Measurements from ENCODE around the gene FNDC4.
A peak's percentile ranks its signal among the peaks of the same experiment; 100 is the strongest.

FNDC4 gene

GRCh38 chr2:27493948-27494283, 1.1 kb downstream of the FNDC4 start:
- DNase-seq (ENCODE audit: low spot score): no peak

- DNase-seq (ENCODE audit: low spot score): no peak
Measured at GRCh38 chr2:27492557-27492956, 2.4 kb downstream of the FNDC4 start.

GRCh38 chr2:27489498-27490397, 5.3 kb downstream of the FNDC4 start, which contains the start of gene IFT172:
Gene IFT172, minus strand, starts transcription at chr2:27489743. Its CDS starts 90 bp downstream, at chr2:27489653.
- peak; percentile 91 for DNase-seq (ENCODE audit: low spot score)

- DNase-seq (ENCODE audit: low spot score): peak; percentile 37
Measured at GRCh38 chr2:27489118-27489497, 5.9 kb downstream of the FNDC4 start.

- no peak for DNase-seq (ENCODE audit: low spot score)
Measured at GRCh38 chr2:27485496-27485895, 9.5 kb downstream of the FNDC4 start.

- no peak for DNase-seq (ENCODE audit: low spot score)
Measured at GRCh38 chr2:27471961-27472360, 23.0 kb downstream of the FNDC4 start.

- DNase-seq (ENCODE audit: low spot score): no peak
Measured at GRCh38 chr2:27464443-27464842, 30.6 kb downstream of the FNDC4 start.

- DNase-seq (ENCODE audit: low spot score): no peak
Measured at GRCh38 chr2:27461118-27461517, 33.9 kb downstream of the FNDC4 start.

GRCh38 chr2:27453968-27454367, 41.0 kb downstream of the FNDC4 start:
- no peak for DNase-seq (ENCODE audit: low spot score)

- DNase-seq (ENCODE audit: low spot score): no peak
Measured at GRCh38 chr2:27451095-27451494, 43.9 kb downstream of the FNDC4 start.

- DNase-seq (ENCODE audit: low spot score): no peak
Measured at GRCh38 chr2:27448381-27448780, 46.6 kb downstream of the FNDC4 start.

- no peak for DNase-seq (ENCODE audit: low spot score)
Measured at GRCh38 chr2:27446057-27446456, 48.9 kb downstream of the FNDC4 start.

- DNase-seq (ENCODE audit: low spot score): no peak
Measured at GRCh38 chr2:27445615-27446014, 49.4 kb downstream of the FNDC4 start.

GRCh38 chr2:27445155-27445554, 49.8 kb downstream of the FNDC4 start:
- no peak for DNase-seq (ENCODE audit: low spot score)

- DNase-seq (ENCODE audit: low spot score): no peak
Measured at GRCh38 chr2:27442920-27443282, 52.1 kb downstream of the FNDC4 start.

- DNase-seq (ENCODE audit: low spot score): peak; percentile 41
Measured at GRCh38 chr2:27441958-27442919, 52.8 kb downstream of the FNDC4 start, which contains the start of gene KRTCAP3. Gene KRTCAP3, plus strand, starts transcription at chr2:27442381. Its CDS starts 32 bp downstream, at chr2:27442413.

Measured in D341Med (cell line).